GM18499 (cell line): ENCODE data around the gene IL17F.
A peak's percentile ranks its signal among the peaks of the same experiment; 100 is the strongest.

ENCODE experiments used
- ATAC-seq: cut with Tn5 transposase; IDR thresholded peaks from one replicate; pipeline ENCODE4 v1.9.1; 2021; ENCODE audit warnings: moderate number of reproducible peaks; ENCODE audit not compliant: insufficient read depth, unreplicated experiment

Gene IL17F

DNA sequence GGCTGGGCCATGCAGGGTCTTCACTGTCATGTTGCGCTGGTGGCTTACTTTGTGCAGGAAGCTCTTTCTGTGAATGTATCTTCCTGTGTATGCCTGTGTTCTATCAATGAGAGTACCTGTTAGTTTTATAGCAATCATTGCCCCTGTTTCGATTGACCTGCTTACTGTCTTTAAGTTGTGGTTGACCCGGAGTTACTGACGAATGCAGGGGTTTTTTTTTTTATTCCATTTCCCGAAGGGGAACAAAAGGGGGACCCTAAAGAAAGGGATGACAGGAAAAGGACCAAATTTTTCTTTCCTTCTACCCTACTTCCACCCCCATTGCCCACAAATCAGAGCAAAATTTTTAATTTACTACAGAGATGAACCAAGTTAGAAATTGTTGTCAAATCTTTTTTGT is at the start of gene IL17F:
Gene IL17F, minus strand, starts transcription at position 101 of the 400 bp plus-strand sequence. Its CDS starts 71 bp downstream, at position 30.
- ATAC-seq, result no peak

GRCh38 chr6:52293067-52293466 is 48.8 kb upstream of the IL17F start:
- ATAC-seq, result no peak

GRCh38 chr6:52288841-52289240 is 44.5 kb upstream of the IL17F start:
- ATAC-seq, result no peak

DNA sequence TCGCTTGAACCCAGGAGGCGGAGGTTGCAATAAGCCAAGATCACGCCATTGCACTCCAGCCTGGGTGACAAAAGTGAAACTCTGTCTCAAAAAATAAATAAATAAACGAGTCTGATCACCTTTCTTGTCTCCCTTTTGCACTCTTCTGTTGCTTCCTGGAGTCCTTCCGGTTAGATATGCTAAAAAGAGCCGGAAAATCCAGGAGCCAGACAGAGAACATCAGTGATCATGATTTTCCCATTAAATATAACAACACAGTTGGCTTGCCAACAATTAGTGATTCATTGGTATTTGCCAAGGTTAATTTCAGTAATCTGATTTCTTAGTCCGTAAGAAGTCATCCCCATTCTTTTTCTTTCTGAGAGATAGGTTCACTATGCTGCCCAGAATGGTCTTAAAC is 43.9 kb upstream of the IL17F start:
- no peak for ATAC-seq

GRCh38 chr6:52286798-52287432 is 42.6 kb upstream of the IL17F start:
- no peak for ATAC-seq

GRCh38 chr6:52285177-52286068 is 41.1 kb upstream of the IL17F start:
- no peak for ATAC-seq

DNA sequence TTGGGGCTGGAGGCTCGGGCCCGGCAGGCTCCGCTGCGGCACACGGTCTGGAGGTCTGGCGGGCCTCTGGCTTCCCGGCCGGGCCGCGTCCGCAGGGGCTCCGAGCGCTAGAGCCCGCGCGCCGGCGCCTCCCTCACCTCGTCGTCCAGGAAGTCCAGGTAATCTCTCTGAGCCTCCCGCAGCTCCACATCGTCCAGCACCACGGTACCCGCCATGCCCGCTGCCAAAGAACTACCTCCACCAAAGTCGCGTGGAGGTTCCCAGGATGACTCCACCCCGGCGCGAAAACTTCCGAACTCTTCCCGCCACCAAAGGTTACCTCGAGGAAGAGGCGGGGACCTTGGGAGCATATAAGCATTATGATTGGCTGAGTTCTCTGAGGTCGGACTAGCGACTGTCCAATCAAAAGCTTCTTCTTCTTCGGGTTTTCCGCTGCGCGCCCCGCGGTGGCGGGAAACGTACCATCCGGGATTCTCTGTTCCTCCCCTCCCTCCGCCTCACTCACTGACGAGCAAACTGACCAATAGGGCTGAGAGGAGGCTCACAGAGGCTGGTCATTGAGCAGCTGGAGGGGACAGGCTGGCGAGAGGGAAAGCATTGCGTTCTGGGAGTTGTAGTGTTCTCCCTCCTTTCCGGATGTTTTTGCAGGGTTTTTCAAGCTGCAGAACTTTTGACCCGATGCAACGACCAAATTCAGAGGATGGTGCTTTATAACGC is 40.3 kb upstream of the IL17F start, which contains the start of gene MCM3:
Gene MCM3, minus strand, starts transcription at position 283 of the 717 bp plus-strand sequence. Its CDS starts 68 bp downstream, at position 215.
- ATAC-seq, result peak; percentile 96

DNA sequence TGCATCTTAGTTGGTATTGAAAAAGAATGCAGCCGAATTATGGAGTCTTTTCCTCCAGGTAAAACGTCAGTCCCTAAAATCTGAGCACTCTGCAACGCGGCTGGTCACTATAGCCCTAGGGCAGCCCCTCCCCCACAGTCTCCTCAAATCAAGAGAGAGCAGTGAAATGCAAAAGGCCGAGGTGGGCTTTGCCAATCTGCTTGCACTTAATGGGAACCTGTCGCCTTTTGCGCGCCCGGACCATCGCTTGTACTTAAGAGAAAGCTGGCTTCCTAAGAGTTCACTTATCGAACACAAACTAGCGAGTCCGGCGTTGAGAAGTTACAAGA is 39.8 kb upstream of the IL17F start:
- no peak for ATAC-seq

GRCh38 chr6:52283111-52283510 is 38.8 kb upstream of the IL17F start:
- ATAC-seq, result no peak

DNA sequence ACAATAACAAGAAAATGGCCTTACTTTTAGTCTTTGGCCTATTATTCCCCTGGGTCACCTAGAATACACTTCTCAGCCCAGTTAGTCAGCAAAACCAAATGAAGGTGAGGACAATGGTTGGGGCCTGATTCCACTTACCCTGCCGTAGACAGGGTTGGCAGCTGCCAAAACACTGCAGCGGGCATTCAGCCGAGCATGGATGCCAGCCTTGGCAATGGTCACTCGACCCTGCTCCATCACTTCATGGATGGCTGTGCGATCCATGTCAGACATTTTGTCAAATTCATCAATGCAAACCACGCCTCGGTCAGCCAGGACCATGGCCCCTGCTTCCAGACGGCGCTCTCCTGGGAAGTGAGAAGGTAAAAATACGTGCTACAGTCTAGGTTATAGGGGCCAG is 31.8 kb upstream of the IL17F start:
- no peak for ATAC-seq

DNA sequence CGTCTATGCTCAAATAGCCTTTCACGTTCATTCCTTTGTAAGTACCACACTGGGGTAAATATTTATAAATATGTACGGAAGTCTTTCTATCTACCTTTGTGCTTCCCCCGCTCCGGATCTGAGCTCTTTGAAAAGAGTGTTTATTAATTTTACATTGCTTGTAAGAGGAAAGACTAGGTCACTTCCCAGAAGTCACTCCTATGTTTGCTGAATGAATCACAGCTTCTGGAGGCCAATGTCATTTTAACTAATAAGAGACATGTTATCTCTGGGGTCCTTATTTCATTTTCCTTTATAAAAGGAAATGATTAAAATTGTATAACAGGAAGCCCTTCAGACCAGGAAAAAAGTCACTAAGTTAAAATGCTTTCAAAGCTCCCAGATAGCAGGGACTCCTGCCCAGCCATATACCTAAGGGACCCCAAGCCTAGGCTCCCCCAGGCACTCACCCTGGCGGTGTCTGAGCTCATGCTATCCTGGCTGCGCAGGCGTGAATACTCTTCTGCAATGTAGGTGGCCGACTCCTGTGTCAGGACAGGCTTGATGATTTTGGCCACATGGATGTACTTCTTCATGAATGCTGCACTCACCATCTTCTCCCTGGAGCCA is 27.7 kb upstream of the IL17F start:
- no peak for ATAC-seq

DNA sequence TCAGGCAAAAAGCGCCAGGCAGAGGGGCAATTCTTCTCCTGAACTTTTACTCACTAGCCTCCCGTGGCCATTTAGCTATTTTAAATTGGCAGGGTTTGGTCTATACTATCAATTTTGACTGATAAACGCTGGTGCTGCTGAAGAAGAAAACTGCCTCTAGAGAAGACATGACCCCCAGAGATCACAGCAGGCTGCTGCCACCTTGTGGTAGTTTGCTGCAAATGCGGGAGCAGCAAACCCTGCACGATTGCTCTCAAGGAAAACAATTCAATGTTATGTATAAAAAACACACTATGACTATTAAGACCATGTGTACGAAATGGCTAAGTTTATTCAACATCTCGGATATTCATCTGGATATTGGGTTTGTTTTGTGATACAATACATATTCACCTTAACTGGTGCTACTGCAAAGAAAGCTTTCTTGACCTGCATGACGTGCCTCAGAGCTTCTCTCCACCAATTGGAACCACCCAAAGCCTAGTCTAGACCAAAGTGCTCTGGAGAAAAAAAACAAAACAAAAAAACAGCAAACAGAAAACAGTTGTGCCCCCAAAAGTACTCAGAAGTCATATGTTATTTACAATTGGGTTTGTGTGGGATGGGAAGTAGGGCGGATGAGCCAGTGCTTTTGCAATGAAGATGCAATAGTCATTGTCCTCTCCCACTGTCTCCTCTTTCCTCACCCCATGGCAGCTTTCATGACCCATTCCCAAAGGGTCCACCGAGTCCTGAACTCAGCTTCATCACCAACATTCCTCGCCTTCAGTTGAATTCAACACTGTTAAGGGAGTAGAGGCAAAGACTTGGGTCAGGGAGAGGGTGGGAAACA is 19.6 kb upstream of the IL17F start:
- peak; percentile 63 for ATAC-seq

DNA sequence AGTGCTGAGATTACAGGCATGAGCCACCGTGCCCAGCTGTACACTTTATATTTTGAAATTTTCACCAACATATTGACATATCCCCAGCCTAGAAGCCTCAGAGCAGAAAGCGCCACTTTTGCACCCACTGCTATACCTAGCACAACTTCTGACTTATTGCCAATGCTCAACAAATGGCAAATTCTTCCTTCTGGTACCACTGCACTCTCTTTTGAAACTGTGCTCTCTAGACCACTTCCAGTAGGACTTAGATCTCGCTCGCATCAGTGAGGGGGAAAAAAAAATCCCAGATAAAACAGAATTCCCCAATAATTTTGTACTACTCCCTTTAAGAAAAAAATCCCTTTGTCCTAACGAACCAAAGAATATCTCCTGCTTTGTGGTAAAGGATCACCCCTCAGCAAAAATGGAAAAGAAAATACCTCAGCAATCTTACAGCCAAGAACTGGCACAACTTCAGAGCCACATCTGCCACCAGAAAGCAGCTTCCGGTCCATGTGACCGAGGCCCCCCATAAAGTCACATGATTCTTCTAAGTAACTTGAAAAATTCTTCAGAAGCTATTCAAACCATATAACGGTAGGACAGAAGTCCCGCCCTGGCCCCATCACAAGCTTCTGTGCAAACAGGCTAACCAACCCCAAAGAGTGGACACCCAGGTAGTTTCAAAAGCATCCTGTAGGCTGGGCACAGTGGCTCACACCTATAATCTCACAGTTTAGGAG is 18.5 kb upstream of the IL17F start:
- ATAC-seq, result no peak

- ATAC-seq, result no peak
These were observed 16.9 kb upstream of the IL17F start for GRCh38 chr6:52261229-52261628.

DNA sequence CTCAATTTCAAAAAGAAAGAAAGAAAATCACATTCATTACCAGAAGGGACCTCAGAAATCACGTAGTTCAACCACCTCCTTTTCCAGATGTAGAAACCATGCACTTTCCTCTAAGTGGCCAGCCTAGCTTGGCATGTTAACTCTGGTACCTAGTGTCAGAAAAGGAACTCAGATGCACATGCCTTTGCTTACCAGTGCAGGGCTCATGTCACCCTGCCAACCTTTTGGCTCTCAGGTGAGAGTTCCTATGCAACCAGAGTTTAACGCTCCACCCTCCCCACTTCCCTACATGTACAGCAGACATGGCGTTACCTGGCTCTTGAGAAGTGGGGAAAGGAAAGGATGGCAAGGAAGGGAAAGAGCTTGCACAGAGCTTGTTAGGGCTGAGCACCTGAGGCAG is 16.3 kb upstream of the IL17F start:
- ATAC-seq, result no peak

DNA sequence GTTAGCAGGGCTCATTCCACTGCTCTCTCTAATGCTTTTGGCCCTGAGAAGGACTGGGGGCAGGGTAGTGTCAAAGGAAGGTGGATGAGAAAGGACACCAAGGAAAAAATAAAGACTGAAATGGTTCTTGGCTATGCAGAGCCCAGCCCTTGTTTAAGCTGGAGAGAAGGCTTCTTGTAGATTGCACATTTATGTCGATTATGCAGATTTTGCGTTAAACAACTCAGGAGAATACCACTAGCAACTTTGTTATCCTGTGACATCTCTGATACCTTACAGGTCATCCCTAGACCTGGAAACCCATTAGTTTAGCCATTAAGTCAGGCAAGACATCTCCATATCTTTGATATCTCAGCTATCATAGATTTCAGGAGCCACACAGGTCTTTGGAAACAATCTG is 11.1 kb upstream of the IL17F start:
- ATAC-seq, result no peak

GRCh38 chr6:52254731-52255378 is 10.6 kb upstream of the IL17F start:
- ATAC-seq, result no peak

DNA sequence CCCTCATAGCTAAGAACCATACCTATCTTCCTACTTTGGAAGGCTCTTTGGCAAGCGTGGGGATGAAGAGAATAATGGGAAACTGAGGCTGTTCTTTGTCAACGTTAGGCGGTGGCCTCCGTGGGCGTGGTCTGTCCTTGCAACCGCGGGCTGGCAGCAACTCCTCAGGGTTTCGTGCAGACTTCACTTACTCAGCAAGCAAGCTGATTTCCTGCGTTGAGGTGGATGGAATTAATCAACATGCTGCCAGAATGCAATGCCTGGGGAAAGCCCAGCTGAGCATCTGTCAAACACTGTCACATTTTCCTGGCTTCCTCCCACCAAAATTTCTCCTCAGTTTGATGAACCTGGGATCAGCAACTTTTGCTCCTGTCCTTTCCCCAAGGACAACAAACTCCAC is 9.2 kb upstream of the IL17F start:
- ATAC-seq, result no peak

- no peak for ATAC-seq
These were observed 6.8 kb upstream of the IL17F start for GRCh38 chr6:52251113-52251512.
